Measurements from ENCODE around the gene BHLHE41. TPM values are rescaled to one million over a fixed set of nuclear protein-coding genes. Genes with fewer than 3 reads are reported as not detected.

BHLHE41 gene
- total RNA-seq, 2 donors from 2014 or later, result 2.6 to 4.6 TPM

GRCh38 chr12:26131936-26132335 lies 7.1 kb upstream of the BHLHE41 start:
- Histone ChIP-seq H3K27ac (no peak overlapping the region), H3K9me3 (no peaks in the 10 kb centered on the region), H3K27me3 (no peaks in the 10 kb centered on the region), H3K4me1 (peaks cover 2% of the 10 kb centered on the region), H3K4me3 (no peak overlapping the region), H3K36me3 (replicated peaks in 1 of 2; ENCODE audit: insufficient read depth in 1 of 2, low read depth in 2 of 2) (no peaks in the 10 kb centered on the region)
- DNase-seq (no peak), ATAC-seq (no peak)
- WGBS, 2 donors, result 57 to 78% methylated on average over 1 of the region's 1 CpG
- intact Hi-C loops (cut with DNase I), result no loop called here
- no peak for TF ChIP-seq CTCF (IDR thresholded peaks at IDR 0.05)
- TF ChIP-seq POLR2A (IDR thresholded peaks at IDR 0.05), result no peak

DNA sequence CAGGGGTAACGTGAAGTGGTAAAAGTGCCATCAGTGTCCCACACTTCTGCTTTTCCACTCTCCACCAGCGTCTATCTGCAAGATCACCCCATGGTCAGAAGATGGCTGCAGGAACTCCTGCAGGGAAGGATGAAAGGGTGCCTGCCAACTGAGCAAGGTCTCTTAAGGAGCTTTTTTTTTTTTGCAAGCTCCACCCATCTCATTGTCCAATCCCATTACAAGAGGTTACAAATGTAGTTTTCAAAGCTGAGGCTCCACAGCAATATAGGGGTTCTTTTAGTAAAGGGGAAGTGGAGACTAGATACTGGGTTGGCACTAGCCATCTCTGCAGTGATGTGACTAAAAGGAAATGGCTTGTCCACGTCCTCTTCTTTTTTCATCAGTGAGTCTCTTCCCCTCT lies 5.9 kb upstream of the BHLHE41 start:
- H3K4me1 ChIP-seq, result peaks cover 5% of the 10 kb centered on the region
- 68 to 71% methylated on average over 3 of the region's 3 CpGs for WGBS, 2 donors
- no peak for TF ChIP-seq CTCF (IDR thresholded peaks at IDR 0.05)
- no peak for TF ChIP-seq POLR2A (IDR thresholded peaks at IDR 0.05)
- H3K27me3 ChIP-seq, result no peaks in the 10 kb centered on the region
- H3K36me3 ChIP-seq (replicated peaks in 1 of 2; ENCODE audit: insufficient read depth in 1 of 2, low read depth in 2 of 2), result no peaks in the 10 kb centered on the region
- ATAC-seq, result no peak
- no peaks in the 10 kb centered on the region for H3K9me3 ChIP-seq
- H3K27ac ChIP-seq, result no peak overlapping the region
- DNase-seq, result peak in 1 of 4 donors; percentile 22
- H3K4me3 ChIP-seq, result no peak overlapping the region
- intact Hi-C loops (cut with DNase I), result no loop called here

DNA sequence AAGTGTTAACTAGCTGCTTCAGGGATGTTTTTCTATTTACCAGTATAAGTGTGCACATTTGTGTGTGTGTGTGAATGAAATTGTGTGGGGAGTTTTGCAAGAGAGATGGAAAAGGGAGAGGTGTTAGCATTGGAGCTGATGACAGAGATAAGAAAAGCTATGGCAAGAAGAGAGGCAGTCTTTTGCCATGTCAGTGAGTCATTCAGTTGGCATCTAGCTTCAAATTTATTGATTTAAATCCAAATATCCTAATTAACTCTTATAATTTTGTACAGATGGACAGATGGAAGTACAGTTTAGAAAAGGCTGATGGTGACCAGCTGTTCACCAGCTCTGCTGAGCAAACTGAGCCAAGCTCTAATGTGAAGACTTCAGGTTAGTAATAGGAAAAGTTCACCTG lies 3.3 kb upstream of the BHLHE41 start:
- H3K4me3 ChIP-seq, result no peak overlapping the region
- H3K4me1 ChIP-seq, result peaks cover 16% of the 10 kb centered on the region
- no peak overlapping the region for H3K27ac ChIP-seq
- ATAC-seq (no peak), DNase-seq (no peak)
- H3K27me3 ChIP-seq, result no peaks in the 10 kb centered on the region
- intact Hi-C loops (cut with DNase I), result no loop called here
- H3K9me3 ChIP-seq, result no peaks in the 10 kb centered on the region
- no peaks in the 10 kb centered on the region for H3K36me3 ChIP-seq (replicated peaks in 1 of 2; ENCODE audit: insufficient read depth in 1 of 2, low read depth in 2 of 2)
- TF ChIP-seq POLR2A (IDR thresholded peaks at IDR 0.05), result no peak

DNA sequence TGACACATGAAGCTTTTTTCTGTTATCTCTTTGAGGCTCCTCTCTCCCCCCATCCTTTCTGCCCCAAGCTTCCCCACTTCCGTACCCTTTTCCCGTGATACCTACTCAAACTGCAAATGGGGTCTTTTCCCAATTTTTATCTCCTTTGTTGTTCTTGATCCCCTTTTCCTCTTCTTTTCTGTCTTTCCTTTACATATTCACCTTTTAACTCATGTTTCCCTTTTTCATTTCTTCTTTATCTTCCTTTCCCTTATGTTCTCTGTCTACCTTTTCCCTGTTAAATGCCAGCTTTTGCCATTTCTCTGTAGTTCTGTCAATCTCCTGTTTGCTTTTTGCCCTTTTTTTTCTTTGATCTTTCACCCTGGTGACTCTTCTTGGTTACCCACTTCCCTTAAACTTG lies 2.6 kb upstream of the BHLHE41 start:
- WGBS, 2 donors, result 79 to 96% methylated on average over 2 of the region's 2 CpGs
- peaks cover 16% of the 10 kb centered on the region for H3K4me1 ChIP-seq
- no peaks in the 10 kb centered on the region for H3K27me3 ChIP-seq
- no peak overlapping the region for H3K4me3 ChIP-seq
- H3K9me3 ChIP-seq, result no peaks in the 10 kb centered on the region
- DNase-seq (no peak), ATAC-seq (no peak)
- peak overlapping the region in 2 of 4 donors; percentile 99 for H3K27ac ChIP-seq
- intact Hi-C loops (cut with DNase I), result no loop called here
- H3K36me3 ChIP-seq (replicated peaks in 1 of 2; ENCODE audit: insufficient read depth in 1 of 2, low read depth in 2 of 2), result no peaks in the 10 kb centered on the region
- TF ChIP-seq CTCF (IDR thresholded peaks at IDR 0.05) (no peak), POLR2A (IDR thresholded peaks at IDR 0.05) (no peak)

- no peaks in the 10 kb centered on the region for H3K27me3 ChIP-seq
- H3K36me3 ChIP-seq (replicated peaks in 1 of 2; ENCODE audit: insufficient read depth in 1 of 2, low read depth in 2 of 2), result no peaks in the 10 kb centered on the region
- peak; percentile 85 to 91 (median 86) for DNase-seq
- H3K4me1 ChIP-seq, result peaks cover 20% of the 10 kb centered on the region
- H3K9me3 ChIP-seq, result no peaks in the 10 kb centered on the region
- H3K27ac ChIP-seq, result peak overlapping the region; percentile 99
- peak; percentile 64 for ATAC-seq
- peak in 4 of 7 experiments; percentile 4 to 16 (median 11) for TF ChIP-seq CTCF (IDR thresholded peaks at IDR 0.05)
- TF ChIP-seq POLR2A (IDR thresholded peaks at IDR 0.05), result peak; percentile 1 to 63 (median 50)
- intact Hi-C loops (cut with DNase I), result no loop called here
- peak overlapping the region; percentile 31 to 53 for H3K4me3 ChIP-seq
- WGBS, 2 donors, result 4 to 6% methylated on average over 44 to 60 of the region's 60 CpGs
These were observed 1.8 kb upstream of the BHLHE41 start for GRCh38 chr12:26126340-26127284.
